ENCODE measurements around the gene HOXB7.

HOXB7 gene

DNA sequence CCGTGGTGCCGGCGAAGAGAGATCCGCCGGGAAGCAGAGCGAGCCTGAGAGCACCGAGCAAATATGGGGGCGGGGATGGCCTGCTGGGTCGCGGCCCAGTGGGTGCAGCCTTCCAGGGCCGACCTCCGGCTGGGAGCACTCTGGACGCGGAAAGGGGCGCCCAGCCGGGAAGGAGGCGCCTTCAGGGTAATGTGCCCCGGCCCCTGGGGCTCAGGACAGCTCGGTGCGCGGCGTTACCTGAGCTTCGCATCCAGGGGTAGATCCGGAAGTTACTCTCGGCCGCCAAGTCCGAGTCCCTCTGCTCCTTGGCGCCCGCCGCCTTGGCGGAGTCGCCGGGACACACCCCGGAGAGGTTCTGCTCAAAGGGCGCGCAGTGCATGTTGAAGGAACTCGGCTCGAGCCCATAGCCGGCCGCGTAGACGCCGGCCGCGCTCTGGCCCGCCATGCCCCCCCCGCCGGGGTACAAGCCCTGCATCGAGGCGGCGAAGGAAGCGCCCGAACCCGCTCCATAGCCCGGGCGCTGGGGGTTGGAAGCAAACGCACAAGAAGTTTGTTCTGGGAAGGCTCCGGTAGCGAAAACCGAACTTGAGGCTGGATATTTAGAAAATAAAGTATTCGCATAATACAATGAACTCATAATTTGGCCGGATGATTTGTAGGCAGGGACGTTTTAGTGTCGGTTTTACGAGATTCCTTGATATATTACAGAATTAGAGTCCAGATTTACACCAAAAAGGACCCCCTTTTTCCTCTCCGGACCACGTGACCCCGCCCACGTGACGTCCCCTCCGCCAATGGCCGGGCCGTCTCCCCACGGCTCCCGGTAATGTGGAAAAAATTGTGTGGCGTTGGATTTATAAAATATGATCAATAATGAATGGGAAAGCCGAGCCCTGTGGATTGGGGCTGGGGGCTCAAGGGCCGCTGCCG lies at the start of gene HOXB7:
Gene HOXB7 (minus strand): TSS at position 736 of the 930 bp plus-strand sequence. CDS start 99 bp downstream, at position 637.
- no peak for DNase-seq (ENCODE audit: low read depth)

DNA sequence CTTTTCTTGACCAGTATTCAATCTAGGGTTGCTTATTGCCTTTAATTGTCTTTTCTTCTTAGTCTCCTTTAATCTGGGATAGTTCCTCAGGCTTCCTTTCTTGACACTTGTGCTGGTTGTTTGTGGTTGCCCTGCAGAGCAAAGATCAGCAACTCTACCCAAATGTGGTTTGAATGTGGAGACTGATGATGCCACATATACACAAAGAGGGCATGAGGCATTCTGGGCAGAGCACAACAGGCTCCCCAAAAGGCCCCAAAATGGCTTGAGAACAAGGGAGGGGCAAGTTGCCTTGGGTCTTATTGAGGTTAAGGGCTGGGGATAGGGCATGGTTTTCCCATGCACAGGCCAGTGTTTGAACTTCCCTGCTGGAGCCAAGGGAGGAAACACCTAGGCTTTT lies 45.1 kb upstream of the HOXB7 start:
- no peak for DNase-seq (ENCODE audit: low read depth)

DNA sequence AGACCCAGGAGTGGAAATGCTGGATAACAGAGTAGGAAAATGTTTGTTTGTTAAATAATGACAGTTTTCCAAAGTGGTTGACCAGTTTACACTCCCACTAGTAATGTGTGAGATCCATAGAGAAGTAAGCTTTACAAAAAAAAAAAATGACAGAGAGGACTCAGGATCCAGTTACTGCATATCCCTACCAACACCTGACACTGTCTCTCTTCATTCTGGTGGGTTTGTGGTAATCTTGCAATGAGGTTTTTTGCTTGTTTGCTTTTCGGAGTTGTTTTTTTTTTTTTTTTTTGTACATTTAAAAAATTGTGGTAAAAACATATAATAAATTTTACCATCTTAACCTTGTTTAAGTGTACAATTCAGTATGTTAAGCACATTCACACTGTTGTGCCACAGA lies 38.9 kb upstream of the HOXB7 start:
- no peak for DNase-seq (ENCODE audit: low read depth)

DNA sequence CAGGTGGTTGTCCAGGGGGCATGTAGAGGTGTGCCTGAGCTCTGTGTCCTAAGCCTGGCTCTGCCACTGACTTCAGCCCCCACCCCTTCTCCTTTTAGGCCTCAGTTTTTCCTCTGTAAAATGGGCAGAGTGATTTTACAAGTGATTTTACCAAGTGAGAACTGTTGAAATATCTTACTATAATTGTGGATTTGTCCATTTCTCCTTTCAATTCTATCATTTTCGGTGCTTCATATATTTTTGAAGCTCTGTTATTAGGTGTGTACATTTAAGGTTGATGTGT lies 37.1 kb upstream of the HOXB7 start:
- DNase-seq (ENCODE audit: low read depth), result no peak

DNA sequence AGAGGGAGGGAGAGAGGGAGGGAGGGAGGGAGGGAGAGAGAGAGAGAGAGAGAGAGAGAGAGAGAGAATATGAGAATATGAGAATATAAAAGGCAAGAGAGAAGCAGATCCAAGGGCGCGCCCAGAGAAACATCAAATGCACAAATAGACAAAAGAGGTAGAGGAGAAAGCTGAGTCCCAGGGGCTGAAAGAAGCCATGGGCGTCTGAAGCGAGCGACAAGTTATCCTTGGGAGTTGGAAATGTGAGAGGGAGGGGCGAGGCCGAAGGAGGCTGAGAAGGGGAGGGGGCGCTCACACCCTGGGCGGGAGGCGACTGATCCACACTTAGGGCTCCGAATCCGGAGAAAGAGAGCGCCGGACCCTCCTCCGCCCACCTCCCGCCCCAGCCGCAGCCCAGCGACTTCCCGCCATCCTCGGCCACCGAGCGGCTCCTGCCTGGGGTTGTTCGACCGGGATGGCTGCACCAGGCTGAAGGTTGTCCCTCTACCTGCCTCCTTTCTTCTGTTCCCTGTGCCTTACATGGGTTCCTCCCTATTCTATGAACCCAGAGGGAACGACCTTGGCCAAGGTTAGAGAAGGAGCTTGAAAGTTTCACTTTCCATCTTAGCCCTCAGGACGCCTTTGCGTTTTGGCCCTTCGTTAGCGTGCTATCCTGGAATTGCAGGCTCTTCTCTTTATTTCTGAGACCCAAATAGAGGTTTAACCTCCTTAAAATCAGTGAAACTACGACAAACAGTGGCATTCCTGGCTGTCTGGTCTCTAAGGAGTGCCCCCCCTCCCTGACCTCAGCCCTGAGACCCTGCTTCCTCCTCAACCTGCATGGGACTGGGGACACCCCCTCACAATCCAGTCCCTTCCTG lies 36.5 kb upstream of the HOXB7 start:
- no peak for DNase-seq (ENCODE audit: low read depth)

DNA sequence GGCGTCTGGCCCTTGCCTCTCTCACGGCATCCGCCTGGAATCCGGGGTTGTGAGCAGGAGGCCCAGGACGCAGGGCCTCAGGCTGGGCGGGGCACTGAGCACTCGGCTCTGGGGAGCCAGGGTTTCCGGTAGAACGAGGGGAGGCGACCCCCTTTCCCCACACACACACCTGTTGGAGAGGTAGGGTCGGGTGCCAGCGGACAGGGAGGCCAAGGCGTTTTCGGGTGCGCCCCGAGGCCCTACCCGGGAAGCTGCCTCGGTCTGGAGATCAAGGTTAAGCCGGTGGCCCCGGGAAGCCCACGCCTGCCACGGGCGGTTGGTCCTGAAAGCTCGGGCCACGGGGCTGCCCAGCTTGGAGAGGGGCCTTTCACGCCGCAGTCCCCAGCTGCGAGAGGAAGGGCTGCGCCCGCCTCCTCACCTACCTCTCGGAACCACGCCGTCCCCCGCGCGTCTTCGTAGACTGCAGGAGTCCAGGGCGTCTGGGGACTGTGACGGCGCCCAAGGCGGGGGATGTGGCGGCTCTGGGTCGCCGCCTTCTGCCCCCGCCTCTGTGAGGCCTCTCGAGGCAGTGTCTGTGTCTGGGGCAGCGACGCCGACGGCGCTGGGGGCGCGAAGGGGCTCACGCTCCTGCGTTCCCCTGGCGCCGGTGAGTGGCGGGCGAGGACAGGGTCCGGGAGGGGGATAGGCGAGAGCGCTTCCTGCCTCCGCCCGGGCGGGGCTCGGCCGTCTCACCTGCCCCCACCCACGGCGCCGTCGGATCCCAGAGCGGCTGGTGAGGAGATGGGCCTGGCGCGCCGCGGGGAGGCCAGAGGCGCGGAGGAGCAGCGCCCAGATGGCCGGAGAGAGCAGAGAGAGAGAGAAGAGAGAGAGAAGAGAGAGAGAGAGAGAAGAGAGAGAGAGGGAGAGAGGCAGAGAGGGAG lies 35.6 kb upstream of the HOXB7 start:
- DNase-seq (ENCODE audit: low read depth), result no peak

DNA sequence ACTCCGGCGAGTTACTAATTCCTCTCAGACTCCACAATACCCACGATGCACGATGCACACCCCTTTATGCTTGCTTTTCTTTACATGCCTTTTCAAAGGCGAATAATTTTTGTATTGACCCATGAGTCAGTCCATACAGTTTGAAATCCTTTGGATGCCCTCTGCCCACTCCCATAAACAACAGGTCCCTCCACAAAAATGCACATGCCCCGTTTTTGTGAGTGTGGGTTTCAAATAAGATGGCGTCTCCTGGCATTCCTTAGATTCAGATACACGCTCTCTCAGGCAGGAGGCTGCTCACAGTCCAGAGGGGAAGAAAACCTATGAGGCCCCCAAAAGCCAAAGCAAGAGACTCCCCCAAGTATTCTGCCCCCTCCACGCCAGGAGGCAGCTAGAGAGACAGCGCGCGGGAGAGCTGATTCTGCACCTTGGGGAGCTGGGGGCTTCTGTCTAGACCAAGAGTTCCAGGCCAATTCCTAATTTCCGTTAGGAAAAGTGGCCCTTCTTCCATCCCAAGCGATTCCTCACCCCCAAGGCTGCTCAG lies 34.9 kb upstream of the HOXB7 start:
- no peak for DNase-seq (ENCODE audit: low read depth)

DNA sequence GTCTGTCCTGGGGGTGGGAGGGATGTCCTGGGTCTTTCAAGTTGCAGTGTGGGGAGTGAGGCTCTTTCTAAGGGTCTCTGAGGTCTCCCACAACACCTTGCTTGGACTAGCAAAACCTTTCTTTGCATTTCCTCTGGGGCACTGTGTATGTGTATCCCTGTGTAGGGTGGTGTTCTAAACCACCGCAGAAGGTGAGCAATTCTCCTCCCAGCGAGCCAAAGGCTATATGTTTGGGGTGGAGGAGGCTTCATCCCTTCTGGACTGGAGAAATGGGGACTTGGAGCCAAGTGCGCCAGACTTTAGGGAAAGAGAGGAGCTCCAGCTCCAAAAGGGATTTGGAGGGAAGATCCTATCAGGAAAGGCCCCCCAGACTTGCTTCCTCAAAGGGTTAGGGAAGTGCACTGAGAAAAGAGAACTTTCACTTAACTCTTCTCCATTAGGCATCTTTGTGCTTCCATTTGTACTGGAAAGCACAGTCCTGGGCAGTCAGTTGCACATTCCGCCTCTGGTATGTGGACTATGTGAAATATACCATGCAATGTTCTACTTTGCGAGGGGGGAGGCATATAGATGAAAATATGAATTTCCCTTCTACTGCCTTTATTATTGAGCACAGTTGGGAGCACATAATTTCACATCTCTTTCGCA lies 34.2 kb upstream of the HOXB7 start:
- no peak for DNase-seq (ENCODE audit: low read depth)

DNA sequence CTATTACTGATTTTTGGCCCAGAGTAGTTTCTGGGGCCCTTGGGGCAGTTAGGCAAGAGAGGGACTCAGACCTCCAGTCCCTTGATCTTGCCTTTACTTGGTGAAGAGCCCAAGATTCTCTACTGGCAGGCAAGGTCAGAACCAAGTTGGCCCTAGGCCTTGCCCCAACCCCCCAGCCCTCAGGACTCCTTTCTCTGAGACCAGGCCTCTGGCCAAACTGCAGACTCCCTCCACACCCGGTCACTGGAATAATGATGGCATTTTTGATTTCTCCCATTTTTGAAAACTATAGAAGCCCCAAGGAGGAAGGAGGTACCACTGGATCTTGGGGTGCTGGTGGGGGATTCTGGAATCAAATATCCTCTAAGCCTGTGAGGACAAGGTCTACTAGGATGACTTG lies 33.3 kb upstream of the HOXB7 start:
- DNase-seq (ENCODE audit: low read depth), result no peak

DNA sequence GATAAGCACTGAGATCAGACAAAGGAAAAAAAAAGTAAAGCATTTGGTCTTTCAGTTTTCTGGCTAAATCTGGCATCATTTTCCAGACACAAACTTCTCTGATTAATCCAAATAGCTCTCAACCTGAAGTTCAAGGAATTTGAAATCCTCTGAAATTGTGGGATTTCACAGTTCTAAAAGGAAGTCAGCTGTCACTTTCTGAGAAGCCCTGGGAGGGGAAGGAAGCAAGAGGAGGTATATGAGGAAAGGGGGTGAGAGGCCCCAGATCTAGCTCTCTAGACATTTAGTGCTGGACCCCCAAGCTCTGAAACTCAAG lies 32.8 kb upstream of the HOXB7 start:
- DNase-seq (ENCODE audit: low read depth), result no peak

DNA sequence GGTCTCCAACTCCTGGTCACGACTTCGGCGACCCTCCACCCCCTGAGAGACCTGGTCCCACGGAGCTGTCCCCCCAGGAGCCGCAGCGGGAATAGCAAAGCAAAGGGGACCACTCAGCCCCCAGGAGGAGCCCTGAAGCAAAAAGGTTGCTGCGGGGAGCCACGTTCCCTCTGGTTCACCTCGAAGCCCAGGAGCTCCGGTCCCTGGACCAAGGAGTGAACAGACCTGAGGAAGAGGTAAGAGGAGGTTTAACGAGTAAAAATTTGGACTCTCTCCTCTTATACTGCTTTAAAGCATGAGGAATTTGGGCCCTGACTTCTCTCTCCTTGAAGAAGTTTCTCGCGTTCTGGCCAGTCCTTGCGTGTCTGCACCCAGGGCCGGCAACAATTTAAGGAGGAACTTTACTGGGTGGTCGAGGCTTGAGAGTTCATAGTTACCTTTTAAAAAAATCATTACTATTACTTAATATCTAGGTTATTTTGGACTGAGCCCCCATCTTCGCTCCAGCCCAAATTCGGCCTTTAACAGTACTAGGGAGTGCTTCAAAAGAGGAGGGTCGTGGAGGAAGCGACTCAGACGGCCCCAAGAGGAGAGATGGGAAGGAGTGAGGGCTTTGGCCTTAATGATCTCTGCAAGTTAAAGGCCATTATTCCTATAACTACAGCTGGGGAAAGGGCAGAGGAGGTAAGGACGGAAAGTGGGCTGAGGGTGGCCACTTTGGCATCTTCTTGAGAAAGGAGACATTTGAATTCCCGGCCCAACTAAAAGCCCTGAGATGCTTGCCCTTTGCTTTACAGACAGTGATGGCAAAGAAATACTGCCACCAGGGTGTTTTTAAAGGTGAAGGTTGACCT lies 32.3 kb upstream of the HOXB7 start:
- no peak for DNase-seq (ENCODE audit: low read depth)

DNA sequence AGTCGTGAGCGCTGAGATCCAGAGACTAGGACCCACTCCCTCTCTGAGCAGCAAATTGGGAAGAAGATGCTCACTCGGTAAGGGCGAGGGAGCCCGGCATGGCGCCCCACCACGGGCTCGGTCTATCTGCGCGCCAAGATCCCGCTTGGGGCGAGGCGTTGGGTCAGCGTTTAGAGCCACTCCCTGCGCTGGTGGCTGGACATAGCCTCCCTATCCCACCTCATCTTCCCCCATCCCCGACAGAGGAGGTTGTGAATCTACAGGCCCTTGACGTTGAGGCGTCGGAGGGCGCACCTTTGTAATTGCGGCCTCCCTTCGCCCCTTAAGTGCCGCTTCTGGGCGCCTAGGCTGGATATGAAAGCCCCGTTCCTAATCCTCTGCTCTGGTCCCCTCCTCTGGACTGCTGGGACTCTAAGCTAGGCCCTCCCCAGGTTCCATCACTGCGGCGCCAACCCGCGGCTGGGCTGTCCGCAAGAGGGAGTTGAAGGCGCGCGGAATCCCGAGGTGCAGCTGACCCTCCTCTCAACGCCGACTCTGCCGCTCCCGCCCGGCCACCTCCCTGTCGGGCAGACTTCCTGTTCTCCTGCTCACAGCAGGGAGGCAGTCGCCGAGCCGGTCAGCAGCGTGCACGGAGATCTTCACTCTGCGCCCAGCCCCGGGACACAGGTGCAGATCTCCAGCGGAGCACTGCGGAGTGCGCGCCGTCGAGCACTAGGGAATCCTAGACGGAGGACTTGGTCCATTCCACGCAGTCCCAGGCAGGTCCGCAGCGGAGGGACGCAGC lies 31.4 kb upstream of the HOXB7 start:
- DNase-seq (ENCODE audit: low read depth), result no peak

DNA sequence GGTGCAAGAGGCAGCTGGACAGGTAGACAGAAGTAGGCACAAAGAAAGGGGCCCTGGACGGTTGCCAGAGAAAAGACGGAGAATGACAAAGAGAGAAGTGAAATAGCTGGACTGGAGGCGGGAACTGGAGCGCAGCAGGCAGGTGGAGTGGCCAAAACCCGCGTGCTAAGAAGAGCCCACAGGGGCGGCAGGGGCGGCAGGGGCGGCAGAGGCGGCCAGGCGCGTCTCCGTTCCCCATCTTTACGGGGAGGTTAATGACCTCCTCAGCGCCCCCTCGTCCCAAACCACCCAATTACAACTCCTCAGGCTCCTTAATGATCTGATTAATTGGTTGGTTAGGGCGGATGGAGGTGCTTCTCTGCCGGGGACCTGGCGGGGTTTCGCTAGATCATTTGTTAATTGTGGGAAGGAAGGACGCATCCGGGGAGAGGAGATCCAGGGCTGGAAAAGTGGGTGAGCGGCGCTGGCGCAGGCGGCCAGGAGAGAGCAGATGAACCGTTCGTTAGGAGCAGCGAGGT lies 30.8 kb upstream of the HOXB7 start:
- no peak for DNase-seq (ENCODE audit: low read depth)

DNA sequence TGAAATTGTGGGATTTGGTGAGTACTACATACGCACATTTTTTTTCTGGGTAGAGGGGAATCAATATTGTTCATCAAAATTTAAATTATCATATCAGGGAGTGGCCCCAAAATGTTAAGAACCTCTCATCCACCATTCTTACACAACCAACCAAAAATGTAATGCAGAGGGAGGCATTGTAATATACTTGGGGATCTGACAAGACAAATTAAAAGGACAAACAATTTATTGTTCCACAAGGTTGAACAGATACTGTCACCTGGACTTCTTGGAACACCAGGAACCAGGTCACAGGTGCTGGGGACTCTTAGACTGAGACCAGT lies 30.0 kb upstream of the HOXB7 start:
- DNase-seq (ENCODE audit: low read depth), result no peak

DNA sequence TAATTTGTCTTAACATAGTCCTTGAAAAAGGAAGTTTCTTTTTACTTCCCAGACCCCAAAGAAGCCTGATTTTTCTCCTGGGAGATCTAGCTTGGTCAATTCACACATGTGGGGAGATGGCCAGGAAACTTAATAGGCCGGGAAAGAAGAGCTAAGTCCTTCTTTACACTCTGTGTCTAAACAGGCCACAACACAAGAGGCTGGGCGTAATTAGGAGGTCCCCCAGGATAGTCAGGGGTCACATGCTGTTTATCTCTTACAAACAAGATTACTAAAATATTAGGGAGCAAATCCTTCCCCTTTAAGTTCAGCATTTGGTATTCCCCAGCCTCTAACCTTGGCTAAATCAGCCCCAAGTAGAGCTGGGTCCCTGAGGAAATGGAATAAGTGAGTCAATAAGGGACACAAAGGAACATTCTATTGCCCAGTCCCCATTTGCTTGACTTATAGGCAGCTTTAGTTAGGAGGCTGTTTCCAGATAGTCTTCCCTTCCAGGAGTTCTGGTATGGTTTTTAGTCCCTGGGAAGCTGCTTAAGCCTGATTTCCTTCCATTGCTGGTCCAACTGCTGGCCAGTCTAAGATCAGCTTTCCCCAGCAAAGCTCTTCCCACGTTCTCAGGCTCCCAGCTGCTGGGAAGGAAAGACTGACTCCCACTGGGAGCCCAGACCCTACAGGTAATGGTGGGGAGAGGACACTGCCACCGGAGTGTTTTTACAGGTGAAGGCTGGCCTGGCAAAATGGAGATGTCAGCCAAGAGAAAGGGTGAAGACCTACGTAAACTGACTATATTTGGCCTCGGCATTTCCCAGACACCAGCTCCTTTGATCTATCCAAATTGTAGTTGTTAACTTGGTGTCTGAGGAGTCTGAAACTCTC lies 29.4 kb upstream of the HOXB7 start:
- DNase-seq (ENCODE audit: low read depth), result no peak

DNA sequence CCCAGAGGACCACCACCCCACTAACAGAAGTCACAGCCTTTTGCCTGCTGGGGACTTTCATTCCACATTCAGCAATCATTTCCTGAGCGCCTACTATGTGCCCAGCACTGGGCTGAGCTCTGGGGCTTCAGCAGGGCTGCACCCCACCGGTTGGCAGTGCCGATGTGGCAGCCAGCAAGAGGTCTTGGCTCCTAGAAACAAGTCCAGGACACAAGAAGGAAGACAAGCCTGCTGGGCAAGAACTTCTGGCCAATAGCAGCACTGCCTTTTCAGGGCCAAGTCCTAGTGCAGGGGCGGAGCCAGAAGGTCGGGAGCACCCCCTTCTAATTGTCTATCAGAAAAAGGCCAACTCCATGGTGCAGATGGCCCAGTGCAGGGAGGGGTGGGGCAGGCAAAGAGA lies 28.3 kb upstream of the HOXB7 start:
- DNase-seq (ENCODE audit: low read depth), result no peak

DNA sequence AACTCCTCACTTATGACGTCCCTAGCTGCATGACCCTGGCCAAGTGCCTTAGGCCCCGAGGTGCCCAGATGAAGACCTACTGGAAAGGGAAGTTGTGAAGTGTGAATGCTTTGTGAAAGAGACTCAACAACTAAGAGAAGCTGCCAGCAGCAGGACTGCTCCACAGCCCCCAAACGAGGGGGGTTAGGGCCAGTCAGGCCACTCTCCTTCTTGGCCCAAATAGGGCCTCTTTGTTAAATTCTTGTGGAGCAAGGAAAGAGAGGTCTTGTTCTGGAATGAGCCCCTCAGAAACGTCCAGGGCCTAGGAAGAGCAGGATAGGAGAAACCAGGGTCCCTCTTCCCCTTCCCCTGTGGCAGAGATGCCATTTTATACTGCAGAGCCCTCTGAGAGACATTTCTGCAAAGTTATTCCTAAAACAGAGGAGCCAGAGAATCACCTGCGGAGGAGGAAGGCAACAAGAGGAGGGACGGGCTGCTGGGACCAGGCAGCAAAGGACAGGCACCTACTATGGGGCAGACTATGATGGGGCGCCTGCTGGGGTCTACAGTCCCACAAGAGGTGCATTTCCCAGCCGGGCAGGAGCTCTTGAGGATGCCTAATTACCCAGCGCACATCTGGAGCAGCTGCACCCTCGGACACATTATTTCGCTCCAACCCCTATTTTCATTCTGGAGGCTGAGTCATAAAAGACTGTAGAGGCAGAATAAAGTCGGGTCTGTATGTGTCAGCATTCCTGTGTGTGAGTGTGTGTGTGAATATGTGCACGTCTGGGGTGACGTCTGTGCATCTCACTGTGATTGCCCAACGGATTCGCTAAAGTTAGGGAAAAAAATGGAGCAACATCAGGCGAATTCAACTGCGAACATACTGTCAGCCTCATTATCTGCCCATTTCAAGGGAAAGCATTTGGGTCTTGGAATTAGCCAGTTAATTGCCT lies 26.8 kb upstream of the HOXB7 start:
- peak; percentile 74 for DNase-seq (ENCODE audit: low read depth)
